MM.1S (cell line): ENCODE data around the gene ERICH3.

Source experiments
- EZH2 ChIP-seq: fragments of 300-600 bp; sonication (generic); optimal IDR thresholded peaks from 2 replicates; pipeline ENCODE3; 2017; ENCODE audit warnings: low read depth, mild to moderate bottlenecking, antibody characterized with exemption, low read length, mixed read lengths
- EZH2phosphoT487 ChIP-seq: fragments of 300-600 bp; sonication (generic); IDR thresholded peaks from 2 replicates; pipeline ENCODE4 v1.6.1; 2018; ENCODE audit warnings: antibody characterized with exemption, low read length
- TF ChIP-seq, protein P1 (sequence below): fragments of 300-600 bp; sonication (generic); IDR thresholded peaks from 2 replicates; pipeline ENCODE4 v1.5.1; 2016; ENCODE audit warnings: antibody characterized with exemption, low read length, mixed read lengths

DNA sequence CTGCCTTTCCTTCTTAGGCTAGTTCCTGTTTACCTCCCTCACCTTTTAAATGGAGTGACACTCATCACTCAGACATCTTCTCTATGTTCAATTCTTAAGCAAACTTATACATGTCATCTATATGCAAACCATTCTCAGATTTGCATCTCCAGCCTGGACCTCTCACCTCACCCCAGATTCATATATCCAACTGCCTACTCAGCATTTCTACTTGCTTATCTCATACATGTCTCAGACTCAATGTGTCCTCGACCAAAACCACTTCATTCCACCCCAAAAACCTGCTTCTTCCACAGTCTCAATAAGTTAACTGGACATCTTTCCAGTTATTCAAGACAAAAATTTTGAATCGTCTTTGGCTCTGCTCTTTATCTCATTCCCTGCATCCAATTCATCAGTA, 62.6 kb downstream of the ERICH3 start:
- TF ChIP-seq, protein P1, sequence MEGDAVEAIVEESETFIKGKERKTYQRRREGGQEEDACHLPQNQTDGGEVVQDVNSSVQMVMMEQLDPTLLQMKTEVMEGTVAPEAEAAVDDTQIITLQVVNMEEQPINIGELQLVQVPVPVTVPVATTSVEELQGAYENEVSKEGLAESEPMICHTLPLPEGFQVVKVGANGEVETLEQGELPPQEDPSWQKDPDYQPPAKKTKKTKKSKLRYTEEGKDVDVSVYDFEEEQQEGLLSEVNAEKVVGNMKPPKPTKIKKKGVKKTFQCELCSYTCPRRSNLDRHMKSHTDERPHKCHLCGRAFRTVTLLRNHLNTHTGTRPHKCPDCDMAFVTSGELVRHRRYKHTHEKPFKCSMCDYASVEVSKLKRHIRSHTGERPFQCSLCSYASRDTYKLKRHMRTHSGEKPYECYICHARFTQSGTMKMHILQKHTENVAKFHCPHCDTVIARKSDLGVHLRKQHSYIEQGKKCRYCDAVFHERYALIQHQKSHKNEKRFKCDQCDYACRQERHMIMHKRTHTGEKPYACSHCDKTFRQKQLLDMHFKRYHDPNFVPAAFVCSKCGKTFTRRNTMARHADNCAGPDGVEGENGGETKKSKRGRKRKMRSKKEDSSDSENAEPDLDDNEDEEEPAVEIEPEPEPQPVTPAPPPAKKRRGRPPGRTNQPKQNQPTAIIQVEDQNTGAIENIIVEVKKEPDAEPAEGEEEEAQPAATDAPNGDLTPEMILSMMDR = no peak
- no peak for TF ChIP-seq EZH2
- TF ChIP-seq EZH2phosphoT487 = no peak
